Tibial artery (tissue), 4 donors: ENCODE data around the gene SPINK9.

ENCODE experiments used
- DNase-seq, 2 donors: peaks; one replicate each; pipeline ENCODE4 v3.0.0-alpha.2; 2019
- H3K27ac ChIP-seq, 2 donors: fragments of 200-600 bp; sonication (generic) in 1 of 2; 1 replicate in 1 of 2; 2 replicates in 1 of 2; pipeline ENCODE4 v1.5.1; 2018 to 2019; ENCODE audit warnings: mild to moderate bottlenecking in 1 of 2
- H3K27me3 ChIP-seq, 2 donors: fragments of 200-600 bp; sonication (generic) in 1 of 2; one replicate each; pipeline versions ENCODE4 v1.5.1 to v1.6.0; 2016 to 2019
- H3K36me3 ChIP-seq, 3 donors: fragments of 200-600 bp; sonication (generic) in 2 of 3; one replicate each; pipeline ENCODE4 v1.5.1; 2016 to 2019; ENCODE audit warnings: mild to moderate bottlenecking in 2 of 3
- H3K4me1 ChIP-seq, 4 donors: fragments of 200-600 bp; sonication (generic) in 2 of 4; 1 replicate in 3 of 4; 2 replicates in 1 of 4; pipeline ENCODE4 v1.5.1; 2016 to 2019
- H3K4me3 ChIP-seq, 2 donors: fragments of 200-600 bp; sonication (generic) in 1 of 2; 1 replicate in 1 of 2; 2 replicates in 1 of 2; pipeline ENCODE4 v1.5.1; 2018 to 2019; ENCODE audit warnings: mild to moderate bottlenecking in 2 of 2
- H3K9me3 ChIP-seq, 3 donors: fragments of 200-600 bp; sonication (generic) in 1 of 3; one replicate each; pipeline ENCODE4 v1.5.1; 2016 to 2019
- intact Hi-C: fragments of 100-400 bp; cut with DNase I; formaldehyde crosslinking; loops from one replicate; pipeline ENCODE4 v1.15.0; 2023; ENCODE audit warnings: low total_unique reads
- TF ChIP-seq, protein P1 (sequence below), 2 experiments: fragments of 200-600 bp in 1 of 2; fragments of 450-650 bp in 1 of 2; IDR thresholded peaks; one replicate each; pipeline ENCODE4 v1.5.1; 2017 to 2019; ENCODE audit warnings: antibody characterized with exemption in 2 of 2, mild to moderate bottlenecking in 1 of 2, moderate library complexity in 1 of 2

SPINK9 gene, protein sequence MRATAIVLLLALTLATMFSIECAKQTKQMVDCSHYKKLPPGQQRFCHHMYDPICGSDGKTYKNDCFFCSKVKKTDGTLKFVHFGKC

DNA sequence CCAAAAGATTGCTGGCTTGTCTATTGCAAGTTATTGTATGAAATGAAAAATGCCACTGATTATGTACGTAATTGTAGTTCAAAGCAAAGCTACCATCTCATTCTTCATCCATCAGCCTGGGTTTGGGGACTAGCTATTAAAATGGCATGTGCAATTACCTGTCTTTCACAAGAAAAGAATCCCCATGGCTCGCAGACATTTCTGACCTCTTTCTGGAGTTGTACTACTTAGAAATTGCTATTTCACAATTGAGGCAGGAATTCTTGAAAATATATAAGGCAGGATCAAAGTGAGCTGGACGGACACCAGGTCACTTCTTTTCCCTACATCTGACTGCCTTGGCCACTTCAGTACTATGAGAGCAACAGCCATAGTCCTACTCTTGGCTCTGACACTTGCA is at the start of gene SPINK9:
Gene SPINK9 (plus strand): TSS at position 301 of the 400 bp plus-strand sequence. CDS start 55 bp downstream, at position 356.
- no peak for DNase-seq
- H3K9me3 ChIP-seq: peaks cover 0 to 7% (median 0%) of the 10 kb centered on the region in 3 donors
- TF ChIP-seq, protein P1, sequence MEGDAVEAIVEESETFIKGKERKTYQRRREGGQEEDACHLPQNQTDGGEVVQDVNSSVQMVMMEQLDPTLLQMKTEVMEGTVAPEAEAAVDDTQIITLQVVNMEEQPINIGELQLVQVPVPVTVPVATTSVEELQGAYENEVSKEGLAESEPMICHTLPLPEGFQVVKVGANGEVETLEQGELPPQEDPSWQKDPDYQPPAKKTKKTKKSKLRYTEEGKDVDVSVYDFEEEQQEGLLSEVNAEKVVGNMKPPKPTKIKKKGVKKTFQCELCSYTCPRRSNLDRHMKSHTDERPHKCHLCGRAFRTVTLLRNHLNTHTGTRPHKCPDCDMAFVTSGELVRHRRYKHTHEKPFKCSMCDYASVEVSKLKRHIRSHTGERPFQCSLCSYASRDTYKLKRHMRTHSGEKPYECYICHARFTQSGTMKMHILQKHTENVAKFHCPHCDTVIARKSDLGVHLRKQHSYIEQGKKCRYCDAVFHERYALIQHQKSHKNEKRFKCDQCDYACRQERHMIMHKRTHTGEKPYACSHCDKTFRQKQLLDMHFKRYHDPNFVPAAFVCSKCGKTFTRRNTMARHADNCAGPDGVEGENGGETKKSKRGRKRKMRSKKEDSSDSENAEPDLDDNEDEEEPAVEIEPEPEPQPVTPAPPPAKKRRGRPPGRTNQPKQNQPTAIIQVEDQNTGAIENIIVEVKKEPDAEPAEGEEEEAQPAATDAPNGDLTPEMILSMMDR (IDR thresholded peaks at IDR 0.05): no peak
- no peak within 1 kb of the TSS for H3K4me3 ChIP-seq
- no peaks in the 10 kb centered on the region for H3K27me3 ChIP-seq
- intact Hi-C loops: no loop called here
- no peaks in the 10 kb centered on the region for H3K36me3 ChIP-seq
- H3K4me1 ChIP-seq: no peaks in the 10 kb centered on the region
- H3K27ac ChIP-seq: no peak within 1 kb of the TSS

DNA sequence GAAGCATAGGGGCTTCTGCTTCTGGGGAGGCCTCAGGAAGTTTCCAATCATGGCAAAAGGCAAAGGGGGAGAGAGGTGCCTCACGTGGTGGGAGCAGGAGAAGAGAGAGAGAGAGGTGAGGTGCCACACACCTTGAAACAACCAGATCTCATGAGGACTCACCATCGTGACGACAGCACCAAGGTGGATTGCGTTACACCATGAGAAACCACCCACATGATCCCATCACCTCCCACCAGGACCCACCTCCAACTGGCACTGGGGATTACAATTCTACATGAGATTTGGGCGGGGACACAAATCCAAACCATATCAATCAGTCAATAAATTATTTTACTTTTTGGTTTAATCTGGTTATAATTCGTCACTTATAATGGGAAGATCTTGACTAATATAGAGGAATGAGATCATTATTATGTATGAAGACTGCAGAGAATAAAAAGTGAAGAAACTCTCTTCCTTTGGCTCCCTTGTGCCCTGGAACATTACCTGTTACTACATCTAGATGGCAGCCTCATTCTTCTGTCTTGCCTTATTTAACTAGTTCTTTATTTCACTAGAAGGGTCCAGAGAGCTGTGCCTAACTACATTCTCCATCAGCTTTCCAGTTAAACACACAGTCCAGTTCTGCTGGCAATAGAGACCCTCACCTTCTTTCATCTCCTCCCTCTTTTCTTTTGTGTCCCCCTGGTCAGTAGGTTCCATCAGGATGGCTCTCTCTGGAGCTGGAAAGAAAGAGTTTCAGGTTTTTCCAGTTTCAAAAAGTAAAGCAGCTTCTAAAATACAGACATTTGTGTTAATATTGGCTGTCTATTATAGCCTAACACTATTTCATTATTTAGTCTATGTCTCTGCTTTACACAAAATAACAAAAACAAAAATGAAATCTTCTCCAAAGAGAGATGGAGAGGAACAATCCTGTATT is 44.8 kb upstream of the SPINK9 start:
- TF ChIP-seq, protein P1 (IDR thresholded peaks at IDR 0.05): no peak

DNA sequence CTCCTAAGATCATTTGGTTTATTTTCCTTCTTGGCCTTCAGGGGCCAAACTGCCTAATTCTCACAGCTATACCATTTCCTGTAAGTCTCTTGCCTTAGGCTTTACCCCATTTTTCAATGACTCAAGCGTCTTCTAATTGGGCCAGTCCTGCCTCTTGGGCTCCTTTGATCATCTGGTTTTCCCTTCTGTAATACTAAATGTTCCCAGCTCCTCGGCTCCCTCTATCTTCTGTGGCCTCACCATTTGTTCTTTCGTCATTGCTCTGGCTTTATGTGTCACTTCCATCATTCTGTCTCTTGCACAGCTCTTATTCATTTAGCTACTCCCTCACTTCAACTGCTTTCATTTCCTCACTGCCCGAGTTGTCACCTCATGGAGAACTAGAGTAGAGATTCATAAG is 37.6 kb upstream of the SPINK9 start:
- no peak for DNase-seq
- intact Hi-C loops: no loop called here
- H3K4me1 ChIP-seq: no peaks in the 10 kb centered on the region
- no peaks in the 10 kb centered on the region for H3K36me3 ChIP-seq
- TF ChIP-seq, protein P1 (IDR thresholded peaks at IDR 0.05): no peak
- H3K27me3 ChIP-seq: no peaks in the 10 kb centered on the region
- no peaks in the 10 kb centered on the region for H3K9me3 ChIP-seq
- no peak overlapping the region for H3K27ac ChIP-seq
- H3K4me3 ChIP-seq: no peak overlapping the region

More for the DNA sequence above, 44.8 kb upstream of the SPINK9 start:
- Histone ChIP-seq H3K9me3 (no peaks in the 10 kb centered on the region), H3K36me3 (no peaks in the 10 kb centered on the region), H3K4me3 (no peak overlapping the region), H3K27me3 (no peaks in the 10 kb centered on the region), H3K27ac (no peak overlapping the region), H3K4me1 (no peaks in the 10 kb centered on the region)
- intact Hi-C loops: no loop called here
- DNase-seq: no peak

DNA sequence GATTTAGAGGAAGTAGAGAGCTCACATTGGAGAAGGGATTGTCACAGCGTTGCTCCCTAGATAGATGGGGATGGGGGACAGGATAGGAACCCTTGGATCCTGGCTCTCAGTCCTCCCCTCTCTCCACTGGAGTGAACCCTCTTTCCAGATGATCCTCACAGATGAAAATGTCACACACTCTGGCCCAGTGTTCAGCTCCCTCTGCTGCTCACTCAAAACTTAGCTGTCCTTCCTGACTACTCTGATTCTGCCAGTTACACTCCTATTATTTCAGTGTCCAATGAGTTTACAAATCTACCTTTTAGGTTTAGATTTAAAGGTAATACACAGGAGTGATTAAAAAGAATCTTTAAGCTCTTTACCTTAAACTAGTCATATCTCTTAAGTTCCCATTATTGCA is 28.9 kb upstream of the SPINK9 start:
- no peaks in the 10 kb centered on the region for H3K36me3 ChIP-seq
- no peaks in the 10 kb centered on the region for H3K27me3 ChIP-seq
- TF ChIP-seq, protein P1 (IDR thresholded peaks at IDR 0.05): no peak
- H3K4me1 ChIP-seq: no peaks in the 10 kb centered on the region
- intact Hi-C loops: no loop called here
- H3K27ac ChIP-seq: no peak overlapping the region
- no peaks in the 10 kb centered on the region for H3K9me3 ChIP-seq
- DNase-seq: no peak
- no peak overlapping the region for H3K4me3 ChIP-seq

DNA sequence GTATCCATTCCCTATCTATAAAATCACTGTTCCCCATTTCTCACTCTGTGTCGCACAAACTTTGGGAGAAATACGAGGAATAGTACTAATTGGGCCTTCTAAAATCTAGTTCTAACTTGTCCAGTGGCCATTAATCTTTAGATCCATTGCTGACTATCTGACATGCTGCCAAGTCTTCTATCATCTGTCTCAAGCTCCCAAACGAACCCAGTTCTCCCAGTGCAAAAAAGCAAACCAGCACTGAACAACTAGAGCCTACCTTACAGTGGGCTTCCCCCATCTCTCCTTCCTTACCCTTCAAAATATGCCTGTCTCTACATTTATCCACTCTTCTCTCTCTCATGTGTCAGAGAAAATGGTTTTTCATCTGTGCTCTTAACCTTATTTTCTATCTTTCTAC is 26.3 kb upstream of the SPINK9 start:
- no peak overlapping the region for H3K27ac ChIP-seq
- intact Hi-C loops: no loop called here
- H3K4me3 ChIP-seq: no peak overlapping the region
- TF ChIP-seq, protein P1 (IDR thresholded peaks at IDR 0.05): no peak
- no peaks in the 10 kb centered on the region for H3K9me3 ChIP-seq
- DNase-seq: no peak
- H3K27me3 ChIP-seq: no peaks in the 10 kb centered on the region
- no peaks in the 10 kb centered on the region for H3K4me1 ChIP-seq
- no peaks in the 10 kb centered on the region for H3K36me3 ChIP-seq
